OCI-LY7 (cell line): Measurements from ENCODE around the gene LPP.

Source experiments
- EZH2phosphoT487 ChIP-seq: fragments of 200-600 bp; sonication (generic); IDR thresholded peaks from 2 replicates; pipeline ENCODE4 v1.6.1; 2018; ENCODE audit warnings: low read depth, borderline replicate concordance, mild to moderate bottlenecking, mixed run types, antibody characterized with exemption, low read length, moderate library complexity, mixed read lengths
- TF ChIP-seq, protein P1 (sequence below): fragments of 200-600 bp; sonication (generic); conservative IDR thresholded peaks from 2 replicates; pipeline ENCODE4 v1.5.1; 2014; ENCODE audit warnings: mild to moderate bottlenecking, antibody characterized with exemption, low read length, moderate library complexity, mixed read lengths

DNA sequence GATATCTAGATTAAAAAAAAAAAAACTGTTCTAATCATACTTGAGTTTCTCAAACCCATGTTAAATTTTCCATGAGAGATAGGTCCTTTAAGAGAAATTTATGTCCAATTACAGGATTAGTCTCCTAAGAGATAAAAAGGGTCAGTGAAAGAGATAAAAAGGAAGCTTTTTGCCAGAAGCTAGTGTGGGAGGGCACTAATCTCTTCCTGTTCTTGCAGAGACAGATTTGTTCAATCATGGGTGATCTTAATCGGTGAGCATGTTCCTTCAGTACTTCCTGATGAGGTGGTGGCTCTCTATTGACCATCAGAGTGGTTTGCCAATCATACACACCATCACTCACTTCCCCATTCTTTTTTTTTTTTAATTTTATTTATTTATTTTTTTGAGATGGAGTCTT is 16.9 kb upstream of the LPP start:
- TF ChIP-seq, protein P1, sequence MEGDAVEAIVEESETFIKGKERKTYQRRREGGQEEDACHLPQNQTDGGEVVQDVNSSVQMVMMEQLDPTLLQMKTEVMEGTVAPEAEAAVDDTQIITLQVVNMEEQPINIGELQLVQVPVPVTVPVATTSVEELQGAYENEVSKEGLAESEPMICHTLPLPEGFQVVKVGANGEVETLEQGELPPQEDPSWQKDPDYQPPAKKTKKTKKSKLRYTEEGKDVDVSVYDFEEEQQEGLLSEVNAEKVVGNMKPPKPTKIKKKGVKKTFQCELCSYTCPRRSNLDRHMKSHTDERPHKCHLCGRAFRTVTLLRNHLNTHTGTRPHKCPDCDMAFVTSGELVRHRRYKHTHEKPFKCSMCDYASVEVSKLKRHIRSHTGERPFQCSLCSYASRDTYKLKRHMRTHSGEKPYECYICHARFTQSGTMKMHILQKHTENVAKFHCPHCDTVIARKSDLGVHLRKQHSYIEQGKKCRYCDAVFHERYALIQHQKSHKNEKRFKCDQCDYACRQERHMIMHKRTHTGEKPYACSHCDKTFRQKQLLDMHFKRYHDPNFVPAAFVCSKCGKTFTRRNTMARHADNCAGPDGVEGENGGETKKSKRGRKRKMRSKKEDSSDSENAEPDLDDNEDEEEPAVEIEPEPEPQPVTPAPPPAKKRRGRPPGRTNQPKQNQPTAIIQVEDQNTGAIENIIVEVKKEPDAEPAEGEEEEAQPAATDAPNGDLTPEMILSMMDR = no peak
- TF ChIP-seq EZH2phosphoT487 = no peak
